GM12873 (cell line): Measurements from ENCODE around the gene CHURC1.

ENCODE experiments used
- CTCF ChIP-seq: IDR thresholded peaks from 2 replicates; pipeline ENCODE4 v1.5.1; 2012; ENCODE audit warnings: low read depth, mild to moderate bottlenecking, moderate library complexity, low read length, control low read depth; ENCODE audit not compliant: insufficient read depth; ENCODE audit errors: missing control alignments

CHURC1 gene

GRCh38 chr14:64946310-64947045 lies 32.2 kb downstream of the CHURC1 start:
- no peak for TF ChIP-seq CTCF

- TF ChIP-seq CTCF, result no peak
Observed at GRCh38 chr14:64947710-64948611, 33.7 kb downstream of the CHURC1 start.

- no peak for TF ChIP-seq CTCF
Observed at GRCh38 chr14:64948612-64949210, 34.5 kb downstream of the CHURC1 start.

- no peak for TF ChIP-seq CTCF
Observed at GRCh38 chr14:64950889-64951288, 36.6 kb downstream of the CHURC1 start.

- TF ChIP-seq CTCF, result no peak
Observed at GRCh38 chr14:64951291-64951690, 37.0 kb downstream of the CHURC1 start.

- TF ChIP-seq CTCF, result no peak
Observed at GRCh38 chr14:64951724-64952123, 37.5 kb downstream of the CHURC1 start.
